Trophoblast cell (in vitro differentiated cells and primary cell): ENCODE data around the gene MAGI1.

Source experiments
- DNase-seq, 2 donors: peaks; one replicate each; pipeline ENCODE4 v3.0.0-alpha.2; 2016
- H2AFZ ChIP-seq: 2 replicates; pipeline ENCODE4 v1.6.1; 2013; ENCODE audit warnings: low read length, moderate library complexity, mild to moderate bottlenecking; ENCODE audit not compliant: insufficient read depth, poor library complexity
- H2AK5ac ChIP-seq: 2 replicates; pipeline ENCODE4 v1.6.1; 2013; ENCODE audit warnings: mild to moderate bottlenecking, low read length
- H2BK120ac ChIP-seq: 2 replicates; pipeline ENCODE4 v1.6.1; 2013; ENCODE audit warnings: low read length, mild to moderate bottlenecking, moderate library complexity; ENCODE audit not compliant: insufficient read depth, poor library complexity
- H2BK12ac ChIP-seq: 2 replicates; pipeline ENCODE4 v1.6.1; 2013; ENCODE audit warnings: mild to moderate bottlenecking, low read length, moderate library complexity
- H2BK5ac ChIP-seq: 2 replicates; pipeline ENCODE4 v1.6.1; 2013; ENCODE audit warnings: low read length, low read depth, moderate library complexity, mild to moderate bottlenecking; ENCODE audit not compliant: poor library complexity
- H3K14ac ChIP-seq: 2 replicates; pipeline ENCODE4 v1.6.1; 2013; ENCODE audit warnings: mild to moderate bottlenecking, low read length
- H3K18ac ChIP-seq: 2 replicates; pipeline ENCODE4 v1.6.1; 2013; ENCODE audit warnings: mild to moderate bottlenecking, low read length
- H3K23ac ChIP-seq: 2 replicates; pipeline ENCODE4 v1.6.1; 2013; ENCODE audit warnings: low read length
- H3K27ac ChIP-seq: 2 replicates; pipeline ENCODE4 v1.5.1; 2013; ENCODE audit warnings: low read depth, mild to moderate bottlenecking, inconsistent platforms, low read length, moderate library complexity
- H3K27me3 ChIP-seq: 2 replicates; pipeline ENCODE4 v1.6.1; 2013; ENCODE audit warnings: inconsistent platforms, mild to moderate bottlenecking, low read length, moderate library complexity; ENCODE audit not compliant: insufficient read depth
- H3K36me3 ChIP-seq, 2 experiments: 1 replicate in 1 of 2; 2 replicates in 1 of 2; pipeline ENCODE4 v1.6.1; 2013; ENCODE audit warnings: low read length in 2 of 2, mild to moderate bottlenecking in 2 of 2, moderate library complexity in 1 of 2; ENCODE audit not compliant: insufficient read depth in 2 of 2, control insufficient read depth in 1 of 2
- H3K4ac ChIP-seq: 2 replicates; pipeline ENCODE4 v1.6.1; 2013; ENCODE audit warnings: low read depth, mild to moderate bottlenecking, low read length, moderate library complexity
- H3K4me1 ChIP-seq, 2 experiments: 1 replicate in 1 of 2; 2 replicates in 1 of 2; pipeline ENCODE4 v1.6.1; 2013; ENCODE audit warnings: low read length in 2 of 2, mild to moderate bottlenecking in 2 of 2, moderate library complexity in 1 of 2; ENCODE audit not compliant: insufficient read depth in 2 of 2, control insufficient read depth in 1 of 2
- H3K4me2 ChIP-seq: 2 replicates; pipeline ENCODE4 v1.6.1; 2013; ENCODE audit warnings: inconsistent platforms, mild to moderate bottlenecking, low read length, moderate library complexity
- H3K4me3 ChIP-seq: 2 replicates; pipeline ENCODE4 v1.5.1; 2013; ENCODE audit warnings: mild to moderate bottlenecking, low read depth, low read length, inconsistent platforms
- H3K79me1 ChIP-seq: one replicate; pipeline ENCODE4 v1.6.1; 2013; ENCODE audit warnings: low read length
- H3K79me2 ChIP-seq: 2 replicates; pipeline ENCODE4 v1.6.1; 2013; ENCODE audit warnings: low read length, mild to moderate bottlenecking; ENCODE audit not compliant: control insufficient read depth, insufficient read depth, poor library complexity
- H3K9ac ChIP-seq: 2 replicates; pipeline ENCODE4 v1.6.1; 2013; ENCODE audit warnings: mild to moderate bottlenecking, low read length
- H3K9me3 ChIP-seq: 2 replicates; pipeline ENCODE4 v1.6.1; 2013; ENCODE audit warnings: low read depth, mild to moderate bottlenecking, control low read depth, inconsistent platforms, low read length; ENCODE audit not compliant: insufficient read depth
- H4K12ac ChIP-seq: 2 replicates; pipeline ENCODE4 v1.6.1; 2013; ENCODE audit warnings: low read depth, mild to moderate bottlenecking, low read length, moderate library complexity
- H4K8ac ChIP-seq: 2 replicates; pipeline ENCODE4 v1.6.1; 2013; ENCODE audit warnings: low read depth, mild to moderate bottlenecking, low read length, moderate library complexity
- H4K91ac ChIP-seq: one replicate; pipeline ENCODE4 v1.6.1; 2013; ENCODE audit warnings: low read depth, mild to moderate bottlenecking, low read length, moderate library complexity
- WGBS: extraction: QIAGEN DNeasy Blood & Tissue Kit; methylation state at CpG from one replicate; pipeline ENCODE4 v1.1.7; 2013; ENCODE audit warnings: missing lambda C conversion rate; ENCODE audit not compliant: insufficient read length, insufficient coverage; ENCODE audit errors: extremely low coverage; 5-methylcytosine and 5-hydroxymethylcytosine counted together

MAGI1 gene

DNA sequence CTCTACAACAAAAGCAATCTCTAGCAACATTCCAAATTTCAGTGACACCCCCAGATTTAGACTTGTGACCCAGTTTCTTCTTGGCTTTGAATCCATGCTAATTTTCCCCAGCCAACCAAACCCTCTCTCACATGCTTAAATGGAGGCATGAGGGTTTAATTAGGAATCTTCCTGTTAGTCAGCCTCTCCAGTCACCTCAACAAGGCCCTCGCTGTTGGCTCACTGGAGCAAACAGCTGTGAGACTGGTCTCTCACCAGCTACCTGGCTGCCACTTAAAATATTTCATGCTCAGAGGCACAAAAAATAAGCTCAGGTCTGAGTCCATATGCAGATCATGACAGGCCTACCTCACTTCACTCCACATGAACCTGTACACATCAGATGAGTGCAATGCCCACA is 720.5 kb downstream of the MAGI1 start:
- no peaks in the 10 kb centered on the region for H3K36me3 ChIP-seq
- no CpG with 5 or more reads among the region's 1 CpG for WGBS
- no peak overlapping the region for H3K9ac ChIP-seq
- H3K4me1 ChIP-seq: no peaks in the 10 kb centered on the region
- DNase-seq: no peak
- no peak overlapping the region for H3K14ac ChIP-seq
- no peak overlapping the region for H2BK12ac ChIP-seq
- H3K9me3 ChIP-seq: peaks cover 2% of the 10 kb centered on the region
- H3K27me3 ChIP-seq: no peaks in the 10 kb centered on the region
- H2AK5ac ChIP-seq: no peak overlapping the region
- H3K4me2 ChIP-seq: no peak overlapping the region
- no peak overlapping the region for H3K4me3 ChIP-seq
- no peak overlapping the region for H4K12ac ChIP-seq
- no peaks in the 10 kb centered on the region for H3K79me2 ChIP-seq
- H3K27ac ChIP-seq: no peak overlapping the region
- H2AFZ ChIP-seq: no peak overlapping the region
- H2BK120ac ChIP-seq: no peak overlapping the region
- no peak overlapping the region for H4K8ac ChIP-seq
- H3K18ac ChIP-seq: no peak overlapping the region
- no peak overlapping the region for H3K23ac ChIP-seq
- H2BK5ac ChIP-seq: no peak overlapping the region
- no peak overlapping the region for H4K91ac ChIP-seq
- no peaks in the 10 kb centered on the region for H3K79me1 ChIP-seq
- no peak overlapping the region for H3K4ac ChIP-seq

DNA sequence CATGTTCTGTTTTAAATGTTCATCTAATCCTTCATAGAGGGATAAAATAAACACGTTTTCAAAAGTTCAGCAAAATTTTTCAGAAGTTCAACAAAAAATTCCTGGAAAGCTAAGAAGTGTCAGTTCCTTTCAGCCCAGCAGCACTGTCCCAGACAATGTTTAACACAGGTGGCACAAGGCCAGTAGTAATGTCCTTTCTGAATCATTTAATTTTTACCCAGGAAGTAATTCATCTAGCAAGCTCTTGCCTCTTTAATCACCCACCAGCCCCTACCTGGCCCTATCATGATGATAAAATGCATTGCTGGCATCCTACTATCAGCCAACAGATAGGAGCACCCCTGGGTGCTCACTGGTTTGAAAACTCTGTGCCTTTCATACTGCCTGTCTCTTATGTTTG is 723.8 kb downstream of the MAGI1 start:
- H4K8ac ChIP-seq: no peak overlapping the region
- H2AFZ ChIP-seq: no peak overlapping the region
- H2BK12ac ChIP-seq: no peak overlapping the region
- WGBS: no CpG with 5 or more reads among the region's 1 CpG
- H4K91ac ChIP-seq: no peak overlapping the region
- no peak overlapping the region for H2BK5ac ChIP-seq
- no peak overlapping the region for H3K14ac ChIP-seq
- no peaks in the 10 kb centered on the region for H3K4me1 ChIP-seq
- no peak overlapping the region for H2BK120ac ChIP-seq
- no peaks in the 10 kb centered on the region for H3K27me3 ChIP-seq
- no peak overlapping the region for H3K4me2 ChIP-seq
- H3K18ac ChIP-seq: no peak overlapping the region
- no peak overlapping the region for H3K23ac ChIP-seq
- H3K4me3 ChIP-seq: no peak overlapping the region
- DNase-seq: no peak
- no peaks in the 10 kb centered on the region for H3K36me3 ChIP-seq
- no peaks in the 10 kb centered on the region for H3K79me2 ChIP-seq
- H3K4ac ChIP-seq: no peak overlapping the region
- no peak overlapping the region for H3K27ac ChIP-seq
- H3K79me1 ChIP-seq: no peaks in the 10 kb centered on the region
- no peak overlapping the region for H4K12ac ChIP-seq
- H2AK5ac ChIP-seq: no peak overlapping the region
- H3K9ac ChIP-seq: no peak overlapping the region
- no peaks in the 10 kb centered on the region for H3K9me3 ChIP-seq

DNA sequence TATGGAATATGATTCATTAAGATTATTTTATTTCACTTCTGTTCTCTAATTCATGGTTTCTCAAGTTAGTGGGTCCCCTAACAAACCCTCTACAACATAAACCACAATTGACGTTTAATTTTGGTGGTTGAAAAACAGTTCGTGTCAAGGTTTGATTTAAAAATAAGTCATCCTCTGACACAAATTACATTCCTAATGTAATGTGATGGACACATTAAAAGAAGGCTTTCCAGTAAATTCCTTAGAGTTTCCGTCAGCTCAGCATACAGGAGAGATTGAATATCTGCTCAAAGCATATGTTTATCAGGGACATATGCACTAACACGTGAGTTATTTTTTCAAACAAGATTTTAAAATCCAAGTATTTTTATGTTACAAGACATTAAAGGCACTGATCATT is 724.4 kb downstream of the MAGI1 start:
- no peak overlapping the region for H2BK12ac ChIP-seq
- no peak overlapping the region for H2AK5ac ChIP-seq
- no peaks in the 10 kb centered on the region for H3K36me3 ChIP-seq
- no peaks in the 10 kb centered on the region for H3K27me3 ChIP-seq
- no peak overlapping the region for H3K4ac ChIP-seq
- H2BK5ac ChIP-seq: no peak overlapping the region
- DNase-seq: no peak
- H3K9ac ChIP-seq: no peak overlapping the region
- H3K79me2 ChIP-seq: no peaks in the 10 kb centered on the region
- WGBS: no CpG with 5 or more reads among the region's 4 CpGs
- H3K4me1 ChIP-seq: no peaks in the 10 kb centered on the region
- no peak overlapping the region for H2BK120ac ChIP-seq
- no peak overlapping the region for H3K18ac ChIP-seq
- no peak overlapping the region for H3K4me2 ChIP-seq
- H3K79me1 ChIP-seq: no peaks in the 10 kb centered on the region
- no peak overlapping the region for H4K12ac ChIP-seq
- no peak overlapping the region for H3K14ac ChIP-seq
- H3K23ac ChIP-seq: no peak overlapping the region
- no peak overlapping the region for H2AFZ ChIP-seq
- no peak overlapping the region for H4K91ac ChIP-seq
- no peak overlapping the region for H3K4me3 ChIP-seq
- H3K9me3 ChIP-seq: no peaks in the 10 kb centered on the region
- H3K27ac ChIP-seq: no peak overlapping the region
- no peak overlapping the region for H4K8ac ChIP-seq

DNA sequence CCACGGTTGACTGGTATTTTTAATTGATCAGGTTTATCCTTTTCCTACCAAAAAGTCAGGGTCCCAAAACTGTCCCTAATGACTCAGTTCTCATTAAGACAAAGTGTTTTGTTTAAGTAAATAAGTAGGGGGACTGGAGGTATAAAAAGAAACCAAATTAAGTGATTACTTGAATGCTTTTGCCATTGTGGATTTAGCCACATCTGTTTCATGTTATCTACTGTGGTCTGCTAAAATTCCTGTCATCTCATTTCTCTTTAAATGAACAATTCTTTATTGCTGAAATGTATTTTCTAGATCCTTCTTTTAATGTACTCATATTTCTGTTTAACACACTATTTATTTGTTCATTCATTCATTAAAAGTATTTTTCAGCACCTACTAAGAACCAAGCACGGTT is 725.1 kb downstream of the MAGI1 start:
- H4K91ac ChIP-seq: no peak overlapping the region
- no peak overlapping the region for H4K12ac ChIP-seq
- no peaks in the 10 kb centered on the region for H3K27me3 ChIP-seq
- H2BK5ac ChIP-seq: no peak overlapping the region
- H3K14ac ChIP-seq: no peak overlapping the region
- no peak overlapping the region for H3K18ac ChIP-seq
- H3K79me2 ChIP-seq: no peaks in the 10 kb centered on the region
- no peaks in the 10 kb centered on the region for H3K79me1 ChIP-seq
- H3K4ac ChIP-seq: no peak overlapping the region
- no peaks in the 10 kb centered on the region for H3K36me3 ChIP-seq
- H4K8ac ChIP-seq: no peak overlapping the region
- H3K9ac ChIP-seq: no peak overlapping the region
- no CpG with 5 or more reads among the region's 2 CpGs for WGBS
- DNase-seq: no peak
- H3K27ac ChIP-seq: no peak overlapping the region
- no peak overlapping the region for H2AK5ac ChIP-seq
- no peak overlapping the region for H3K4me2 ChIP-seq
- no peak overlapping the region for H2BK120ac ChIP-seq
- H3K4me3 ChIP-seq: no peak overlapping the region
- no peaks in the 10 kb centered on the region for H3K4me1 ChIP-seq
- no peaks in the 10 kb centered on the region for H3K9me3 ChIP-seq
- no peak overlapping the region for H2AFZ ChIP-seq
- no peak overlapping the region for H3K23ac ChIP-seq
- H2BK12ac ChIP-seq: no peak overlapping the region
